Loucy (cell line): ENCODE data around the gene MRTFA.

Experiments
- CTCF ChIP-seq: fragments of 200-600 bp; sonication (generic); conservative IDR thresholded peaks from 2 replicates; pipeline ENCODE4 v1.5.1; 2014; ENCODE audit warnings: mild to moderate bottlenecking, antibody characterized with exemption, low read length
- EZH2phosphoT487 ChIP-seq: fragments of 200-600 bp; IDR thresholded peaks from 2 replicates; pipeline ENCODE4 v1.6.1; 2018; ENCODE audit warnings: antibody characterized with exemption, mild to moderate bottlenecking, moderate library complexity, borderline replicate concordance

DNA sequence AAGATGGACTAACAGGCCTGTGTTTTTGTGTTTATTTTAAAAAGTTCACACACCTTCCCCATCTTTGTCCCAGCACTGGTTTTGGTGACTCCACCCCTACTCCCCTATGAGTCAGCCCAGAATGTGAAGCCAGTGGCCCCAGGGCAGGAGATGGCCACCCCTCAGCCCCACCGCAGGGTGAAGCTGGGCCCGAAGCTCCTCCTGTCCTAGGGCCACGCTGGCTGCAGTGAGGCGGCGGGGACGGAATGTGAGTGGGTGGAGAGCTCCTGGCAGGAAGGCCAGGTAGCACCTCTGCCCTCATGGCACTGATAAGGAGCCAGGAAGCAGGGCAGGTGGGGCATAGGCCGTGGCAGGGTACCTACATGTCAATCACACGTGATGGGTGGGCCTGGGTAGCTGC is 226.2 kb downstream of the MRTFA start:
- no peak for TF ChIP-seq CTCF
- no peak for TF ChIP-seq EZH2phosphoT487
